GM19239 (cell line): Measurements from ENCODE around the gene MYMK.

Experiments used
- DNase-seq: peaks from one replicate; pipeline ENCODE4 v3.0.0; 2011; ENCODE audit warnings: low spot score; ENCODE audit not compliant: insufficient read length
- FAIRE-seq: peaks from 2 replicates; lab custom pipeline; 2011; peaks lifted over from hg19 to GRCh38; lab: Jason Lieb, UNC

MYMK gene

GRCh38 chr9:133558191-133559126, 33.7 kb upstream of the MYMK start:
- DNase-seq, result peak; percentile 89
- FAIRE-seq, result peak; percentile 86

DNA sequence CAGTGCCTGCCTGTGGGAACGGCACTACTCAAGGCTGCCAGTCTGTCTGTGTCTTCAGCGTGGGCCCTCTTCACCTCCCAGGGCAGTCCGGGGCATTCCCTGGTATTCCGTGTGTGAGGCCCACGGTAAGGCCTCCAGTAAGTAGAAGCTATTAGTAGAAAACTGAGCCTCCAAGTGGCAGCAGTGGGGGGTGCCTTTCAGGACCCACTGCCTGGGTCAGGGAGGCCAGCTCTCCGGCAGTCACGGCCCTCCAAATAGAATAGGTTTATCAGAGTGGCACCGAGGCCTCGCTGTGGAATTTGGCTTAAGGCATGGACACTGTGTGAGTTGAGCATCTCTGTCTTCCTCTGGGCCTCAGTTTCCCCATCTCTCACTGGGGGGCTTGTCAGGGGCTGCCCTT, 32.8 kb upstream of the MYMK start:
- FAIRE-seq (no peak), DNase-seq (no peak)

GRCh38 chr9:133556354-133556753, 31.6 kb upstream of the MYMK start:
- FAIRE-seq (no peak), DNase-seq (no peak)

DNA sequence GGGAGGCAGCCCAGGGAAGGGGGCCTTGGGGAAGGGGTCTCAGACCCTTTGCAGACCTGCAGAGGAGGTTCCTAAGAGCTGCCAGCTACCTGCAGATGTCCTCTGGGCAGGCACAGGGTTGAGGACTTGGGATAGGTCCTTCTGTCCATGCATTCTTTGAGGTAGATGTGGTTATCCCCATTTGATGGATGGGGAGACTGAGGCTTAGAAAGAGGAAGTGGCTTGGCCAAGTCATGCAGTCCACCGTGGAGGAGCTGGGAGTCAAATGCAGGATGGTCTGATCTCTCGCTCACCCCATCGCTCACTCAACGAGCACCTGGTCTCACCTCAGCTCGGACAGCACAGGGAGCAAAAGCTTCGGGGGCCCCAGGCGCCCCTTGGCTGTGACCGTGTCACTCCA, 30.0 kb upstream of the MYMK start:
- DNase-seq, result no peak
- FAIRE-seq, result no peak

DNA sequence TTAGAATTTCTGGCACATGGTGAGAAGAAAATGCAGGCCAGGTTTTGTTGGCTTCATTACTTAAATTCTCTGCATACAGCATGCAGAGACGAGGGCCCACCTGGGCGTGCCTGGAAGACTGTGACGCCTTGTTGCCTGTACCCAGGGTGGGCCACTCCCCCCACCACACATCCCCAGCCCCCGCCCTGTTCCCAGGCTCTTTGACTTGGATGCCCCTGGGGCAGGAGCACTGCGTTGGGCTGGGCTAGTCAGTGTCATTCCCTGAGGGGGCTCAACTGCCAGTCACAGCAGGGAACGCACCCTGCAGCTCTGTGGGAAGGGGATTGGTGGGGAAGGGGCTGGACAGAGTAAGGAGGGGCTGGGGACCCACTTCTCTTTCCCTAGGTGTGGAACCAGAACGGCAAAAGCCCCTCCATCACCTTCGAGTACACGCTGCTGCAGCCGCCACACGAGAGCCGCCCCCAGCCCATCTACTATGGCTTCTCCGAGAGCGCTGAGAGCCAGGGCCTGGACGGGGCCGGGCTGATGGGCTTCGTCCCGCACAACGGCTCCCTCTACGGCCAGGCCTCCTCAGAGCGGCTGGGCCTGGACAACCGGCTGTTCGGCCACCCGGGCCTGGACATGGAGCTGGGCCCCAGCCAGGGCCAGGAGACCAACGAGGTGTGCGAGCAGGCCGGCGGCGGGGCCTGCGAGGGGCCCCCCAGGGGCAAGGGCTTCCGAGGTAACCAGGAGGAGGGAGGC, 29.4 kb upstream of the MYMK start:
- FAIRE-seq (no peak), DNase-seq (no peak)

- no peak for DNase-seq
- no peak for FAIRE-seq
These were observed 28.4 kb upstream of the MYMK start for GRCh38 chr9:133553123-133553522.

DNA sequence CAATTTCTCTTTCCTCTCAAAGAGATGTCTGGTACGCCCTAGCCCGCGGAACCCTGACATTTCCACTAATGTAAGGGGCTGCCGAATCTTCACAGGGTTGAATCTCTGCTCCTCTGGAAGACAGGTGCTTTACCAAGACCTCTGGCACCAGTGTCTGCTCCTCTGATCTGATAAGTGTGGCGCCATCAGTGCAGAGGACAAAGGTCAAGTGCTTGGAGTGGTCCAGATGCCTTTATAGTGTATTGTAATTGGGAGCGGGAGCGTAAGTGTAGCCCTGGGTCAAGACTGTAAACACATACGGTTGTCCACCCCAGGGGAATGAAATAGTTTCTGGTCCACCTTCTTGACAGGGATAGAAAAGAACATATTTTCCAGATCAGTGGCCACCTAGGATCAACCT, 27.5 kb upstream of the MYMK start:
- DNase-seq, result no peak
- no peak for FAIRE-seq

DNA sequence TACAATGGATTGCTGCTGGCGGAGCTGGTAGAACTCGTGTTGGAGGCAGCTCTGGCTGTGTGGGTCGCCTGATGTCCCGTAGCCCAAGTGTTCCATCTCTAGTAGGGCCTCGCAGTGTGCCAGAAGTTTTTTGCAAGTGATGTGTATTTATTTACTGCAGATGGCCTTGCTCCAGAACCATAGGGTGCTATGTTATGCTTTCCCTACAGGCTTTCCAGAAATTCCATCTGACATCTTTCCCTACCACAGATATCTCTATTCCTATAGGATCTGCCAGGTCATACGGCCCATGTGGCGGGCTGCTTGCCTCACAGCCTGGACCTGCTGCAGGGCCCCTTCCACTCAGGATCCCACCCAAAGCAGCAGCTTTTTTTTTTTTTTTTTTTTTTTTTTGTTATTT, 26.7 kb upstream of the MYMK start:
- no peak for DNase-seq
- no peak for FAIRE-seq

GRCh38 chr9:133547116-133547515, 22.4 kb upstream of the MYMK start:
- no peak for DNase-seq
- FAIRE-seq, result no peak

DNA sequence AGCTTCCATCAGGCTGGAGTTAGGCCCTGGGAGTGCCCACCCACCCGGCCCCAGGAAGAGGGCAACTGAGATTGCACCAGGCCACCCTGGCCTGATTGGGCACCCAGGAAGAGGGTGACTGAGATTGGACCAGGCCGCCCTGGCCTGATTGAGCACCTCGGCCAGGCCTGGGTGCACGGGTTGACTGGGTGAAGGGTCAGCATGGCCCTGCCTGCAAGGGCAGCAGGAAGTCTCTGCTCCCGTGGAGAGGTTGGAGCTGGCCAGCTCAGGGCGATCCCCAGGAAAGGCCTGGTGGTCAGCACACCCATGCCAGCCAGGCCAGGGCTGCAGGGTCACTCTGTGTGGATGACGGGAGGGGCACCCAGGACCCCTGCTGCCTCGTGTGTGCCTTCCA, 21.5 kb upstream of the MYMK start:
- FAIRE-seq, result no peak
- no peak for DNase-seq

- DNase-seq, result no peak
- no peak for FAIRE-seq
These were observed 20.9 kb upstream of the MYMK start for GRCh38 chr9:133545494-133546286.

GRCh38 chr9:133543772-133544467, 19.2 kb upstream of the MYMK start:
- FAIRE-seq, result no peak
- no peak for DNase-seq

- FAIRE-seq, result no peak
- DNase-seq, result no peak
These were observed 17.2 kb upstream of the MYMK start for GRCh38 chr9:133542002-133542401.

DNA sequence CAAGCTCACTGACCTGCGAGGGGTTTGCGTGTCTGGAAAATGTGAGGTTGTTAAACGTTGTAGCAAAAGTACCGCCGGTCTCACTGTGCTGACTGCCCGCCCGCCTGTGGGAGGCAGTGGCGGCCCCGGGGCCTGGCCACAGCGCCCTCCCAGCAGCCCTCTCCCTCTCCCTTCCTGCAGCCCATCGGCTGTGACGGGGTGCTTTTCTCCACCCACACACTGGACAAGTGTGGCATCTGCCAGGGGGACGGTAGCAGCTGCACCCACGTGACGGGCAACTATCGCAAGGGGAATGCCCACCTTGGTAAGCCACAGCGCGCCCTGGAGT, 15.9 kb upstream of the MYMK start:
- DNase-seq, result no peak
- FAIRE-seq, result no peak

DNA sequence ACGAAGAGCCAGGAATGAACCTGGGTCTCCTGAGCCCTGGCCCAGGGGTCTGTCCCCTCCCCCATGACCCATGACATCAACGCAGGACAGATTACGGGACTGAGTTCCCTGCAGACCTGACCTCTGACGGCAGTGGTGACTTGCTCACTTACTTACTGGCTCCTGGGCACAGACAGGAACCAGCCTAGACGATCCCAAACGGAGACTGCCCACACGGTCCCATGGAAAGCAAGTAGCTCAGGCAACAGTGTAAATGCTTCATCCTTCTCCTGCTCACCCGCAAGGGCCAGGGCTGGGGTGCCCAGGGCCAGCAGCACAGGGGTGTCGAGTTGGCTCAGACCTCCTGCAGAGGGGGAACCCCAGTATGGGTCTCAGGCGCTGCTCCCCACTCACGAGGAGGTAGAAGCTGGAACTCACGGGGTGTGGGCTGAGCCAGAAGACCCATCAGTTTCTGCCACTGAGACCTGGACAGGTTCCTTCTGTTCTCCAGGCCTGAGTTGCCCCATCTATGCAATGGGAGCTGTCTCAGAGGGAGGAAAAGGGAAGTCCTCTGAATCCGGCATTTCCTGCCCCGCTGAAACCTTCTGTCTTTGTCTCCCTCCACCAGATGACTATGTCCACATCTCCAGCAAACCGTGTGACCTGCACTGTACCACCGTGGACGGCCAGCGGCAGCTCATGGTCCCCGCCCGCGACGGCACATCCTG, 15.4 kb upstream of the MYMK start:
- FAIRE-seq, result no peak

GRCh38 chr9:133538851-133539833, 14.4 kb upstream of the MYMK start:
- FAIRE-seq, result no peak
- DNase-seq, result no peak

More for the DNA sequence above, 15.4 kb upstream of the MYMK start:
- no peak for DNase-seq

GRCh38 chr9:133538176-133538575, 13.4 kb upstream of the MYMK start:
- DNase-seq (no peak), FAIRE-seq (no peak)

DNA sequence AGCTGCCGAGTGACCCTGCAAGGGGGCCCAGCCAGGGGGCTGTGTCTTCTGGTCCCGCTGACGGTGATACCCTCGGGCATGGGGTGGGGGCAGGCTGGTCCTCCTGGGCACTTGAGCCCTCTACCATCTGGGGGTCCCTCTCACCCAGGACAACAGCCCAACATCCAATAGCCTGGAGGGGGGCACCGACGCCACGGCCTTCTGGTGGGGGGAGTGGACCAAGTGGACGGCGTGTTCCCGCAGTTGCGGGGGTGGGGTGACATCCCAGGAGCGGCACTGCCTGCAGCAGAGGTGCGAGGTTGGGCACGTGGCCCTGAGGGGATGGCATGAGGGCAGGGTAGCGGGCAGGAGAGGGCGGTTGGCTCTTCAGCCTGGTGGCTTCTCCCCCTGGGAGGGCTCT, 12.5 kb upstream of the MYMK start:
- FAIRE-seq, result no peak
- DNase-seq, result no peak
